ENCODE data around the gene VSIG10L2.

VSIG10L2 gene

DNA sequence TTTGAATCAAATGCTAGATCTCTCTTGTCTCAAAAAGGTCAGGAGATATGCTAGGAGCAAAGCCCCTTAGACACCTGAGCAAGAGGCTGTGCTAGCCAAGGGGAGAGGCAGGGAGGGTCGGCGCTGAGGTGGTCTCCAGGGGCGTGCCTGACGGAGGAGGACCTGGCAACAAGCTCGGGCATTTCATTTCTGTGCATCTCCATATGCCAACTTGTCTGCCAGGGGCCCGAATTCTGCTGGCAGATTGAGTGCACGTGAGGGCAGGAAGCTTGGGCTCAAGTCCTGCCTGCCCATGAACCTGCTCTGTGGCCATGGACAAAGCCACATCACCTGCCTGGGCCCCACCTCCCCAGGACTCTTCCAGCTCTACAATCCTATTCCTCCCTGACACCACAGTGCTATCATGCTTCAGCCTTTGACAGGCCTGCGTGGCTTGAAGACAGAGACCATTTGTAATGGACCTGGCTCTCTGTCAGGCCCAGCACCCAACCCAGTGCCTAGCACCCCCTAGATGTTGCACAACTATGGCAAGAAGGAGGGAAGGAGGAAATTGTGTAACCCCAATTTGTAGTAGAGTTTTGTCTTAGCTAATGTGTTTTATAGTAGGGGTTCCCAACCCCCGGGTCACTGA, 16.3 kb upstream of the VSIG10L2 start:
- DNase-seq (ENCODE audit: insufficient read length, low spot score) (no peak), FAIRE-seq (no peak)
- no peak for TF ChIP-seq CTCF (IDR thresholded peaks at IDR 0.05; ENCODE audit: insufficient read depth, missing control alignments)

DNA sequence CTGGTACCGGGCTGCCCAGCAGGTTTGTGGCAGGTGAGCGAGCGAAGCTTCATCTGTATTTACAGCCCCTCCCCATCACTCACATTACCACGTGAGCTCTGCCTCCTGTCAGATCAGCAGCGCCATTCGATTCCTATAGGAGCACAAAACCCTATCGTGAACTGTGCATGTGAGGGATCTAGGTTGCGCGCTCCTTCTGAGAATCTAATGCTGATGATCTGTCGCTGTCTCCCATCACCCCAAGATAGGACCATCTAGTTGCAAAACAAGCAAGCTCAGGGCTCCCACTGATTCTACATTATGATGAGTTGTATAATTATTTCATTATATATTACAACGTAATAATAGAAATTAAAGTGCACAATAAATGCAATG, 15.8 kb upstream of the VSIG10L2 start:
- DNase-seq (ENCODE audit: insufficient read length, low spot score) (no peak), FAIRE-seq (no peak)
- TF ChIP-seq CTCF (IDR thresholded peaks at IDR 0.05; ENCODE audit: insufficient read depth, missing control alignments) = no peak

DNA sequence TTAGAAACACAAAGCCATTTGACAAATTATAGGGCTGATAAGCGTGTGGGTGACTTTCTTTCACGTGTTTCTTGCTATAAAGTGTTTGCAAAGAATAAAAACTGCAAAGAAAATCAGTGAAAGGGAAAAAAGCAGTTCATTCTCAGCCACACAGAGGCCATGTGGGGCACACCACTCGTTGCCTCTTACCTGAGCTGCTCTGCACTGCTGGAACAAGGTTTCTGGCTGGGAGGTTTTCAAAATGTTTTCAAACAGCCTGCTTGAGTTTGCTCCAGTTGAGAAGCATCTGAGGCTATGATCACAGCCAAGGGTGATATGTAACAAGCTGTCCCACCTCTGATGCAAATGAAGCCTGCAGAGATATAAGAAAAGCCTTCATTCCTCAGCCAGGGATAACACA, 14.7 kb upstream of the VSIG10L2 start:
- DNase-seq (ENCODE audit: insufficient read length, low spot score) (no peak), FAIRE-seq (no peak)
- no peak for TF ChIP-seq CTCF (IDR thresholded peaks at IDR 0.05; ENCODE audit: insufficient read depth, missing control alignments)

DNA sequence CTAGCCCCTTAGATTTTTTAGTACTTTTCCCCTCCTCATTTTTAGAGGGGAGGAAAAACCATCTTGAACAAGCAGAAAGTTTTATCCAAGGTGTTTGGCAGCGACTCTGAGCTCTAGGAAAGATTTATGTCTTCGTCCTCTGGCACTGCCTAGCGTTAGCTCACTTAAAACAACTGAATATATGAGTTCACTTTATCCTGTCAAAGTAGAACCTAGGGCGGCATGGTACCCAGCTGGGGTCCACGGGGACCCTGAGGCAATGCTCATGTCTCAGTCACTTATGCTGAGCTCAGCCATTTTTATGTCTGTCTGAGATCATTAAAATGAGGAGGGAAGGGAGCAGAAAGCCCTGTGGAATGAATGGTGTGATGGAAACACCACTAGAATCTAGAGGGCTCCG, 14.2 kb upstream of the VSIG10L2 start:
- no peak for TF ChIP-seq CTCF (IDR thresholded peaks at IDR 0.05; ENCODE audit: insufficient read depth, missing control alignments)
- FAIRE-seq = no peak
- no peak for DNase-seq (ENCODE audit: insufficient read length, low spot score)

DNA sequence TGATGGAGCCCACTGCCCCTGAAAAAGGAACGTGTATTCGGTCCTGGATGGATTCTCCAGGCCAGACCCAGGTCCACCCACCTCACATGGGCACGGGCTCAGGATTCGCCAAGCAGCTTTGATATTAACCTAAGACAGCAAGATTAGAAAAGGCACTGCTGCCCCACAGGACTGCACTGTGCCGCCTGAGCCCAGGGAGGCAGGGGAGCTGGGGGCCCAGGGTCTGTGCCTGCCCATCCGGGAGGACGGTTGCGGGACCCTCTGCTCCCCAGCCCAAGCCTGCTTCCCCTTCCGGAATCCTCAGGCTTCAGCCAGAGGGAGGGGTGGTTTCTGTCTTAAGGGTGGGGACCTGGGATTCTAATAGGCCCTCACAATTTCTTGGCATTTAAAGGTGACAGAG, 13.5 kb upstream of the VSIG10L2 start:
- DNase-seq (ENCODE audit: insufficient read length, low spot score) (no peak), FAIRE-seq (no peak)
- no peak for TF ChIP-seq CTCF (IDR thresholded peaks at IDR 0.05; ENCODE audit: insufficient read depth, missing control alignments)

- no peak for FAIRE-seq
- TF ChIP-seq CTCF (IDR thresholded peaks at IDR 0.05; ENCODE audit: insufficient read depth, missing control alignments) = no peak
- no peak for DNase-seq (ENCODE audit: insufficient read length, low spot score)
These were observed 12.6 kb upstream of the VSIG10L2 start for GRCh38 chr11:125933030-125933813.

- TF ChIP-seq CTCF (IDR thresholded peaks at IDR 0.05; ENCODE audit: insufficient read depth, missing control alignments) = no peak
- DNase-seq (ENCODE audit: insufficient read length, low spot score) (no peak), FAIRE-seq (no peak)
These were observed 11.4 kb upstream of the VSIG10L2 start for GRCh38 chr11:125934473-125934872.
